ENCODE data around the gene SAXO1. TPM values are rescaled to one million over a fixed set of nuclear protein-coding genes. Genes with fewer than 3 reads are reported as not detected.

SAXO1 gene, protein sequence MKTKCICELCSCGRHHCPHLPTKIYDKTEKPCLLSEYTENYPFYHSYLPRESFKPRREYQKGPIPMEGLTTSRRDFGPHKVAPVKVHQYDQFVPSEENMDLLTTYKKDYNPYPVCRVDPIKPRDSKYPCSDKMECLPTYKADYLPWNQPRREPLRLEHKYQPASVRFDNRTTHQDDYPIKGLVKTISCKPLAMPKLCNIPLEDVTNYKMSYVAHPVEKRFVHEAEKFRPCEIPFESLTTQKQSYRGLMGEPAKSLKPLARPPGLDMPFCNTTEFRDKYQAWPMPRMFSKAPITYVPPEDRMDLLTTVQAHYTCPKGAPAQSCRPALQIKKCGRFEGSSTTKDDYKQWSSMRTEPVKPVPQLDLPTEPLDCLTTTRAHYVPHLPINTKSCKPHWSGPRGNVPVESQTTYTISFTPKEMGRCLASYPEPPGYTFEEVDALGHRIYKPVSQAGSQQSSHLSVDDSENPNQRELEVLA
- polyA plus RNA-seq (2011; rRNA removed), result 0.01 TPM in 1 of 2 replicates, not detected in the other
- polyA minus RNA-seq (2011; rRNA and poly(A)+ RNA removed), result 0.09 TPM in 1 of 2 replicates, not detected in the other

DNA sequence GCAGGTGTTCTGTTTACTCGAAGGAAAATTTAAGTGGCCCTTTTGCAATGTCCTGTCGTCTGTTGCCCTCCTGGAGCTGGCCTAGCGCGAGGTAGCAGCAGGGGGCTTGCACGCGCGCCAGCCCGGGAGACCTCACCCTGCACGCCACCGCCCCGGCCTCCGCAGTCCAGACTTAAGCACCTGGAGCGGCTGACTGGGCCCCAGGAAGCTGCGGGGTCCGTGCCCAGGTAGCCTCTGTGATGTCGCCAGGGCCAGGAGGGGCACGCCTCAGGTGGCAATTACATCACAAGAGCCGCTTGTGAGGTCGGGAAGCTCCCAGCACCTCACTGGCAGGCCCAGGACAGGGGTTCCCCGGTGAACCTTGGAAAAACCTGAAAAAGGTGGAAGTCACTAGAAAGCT lies at the start of gene SAXO1:
Gene SAXO1, minus strand, starts transcription at position 195 of the 400 bp plus-strand sequence. CDS start 301 bp downstream, outside the sequence.
- TF ChIP-seq, protein P1, sequence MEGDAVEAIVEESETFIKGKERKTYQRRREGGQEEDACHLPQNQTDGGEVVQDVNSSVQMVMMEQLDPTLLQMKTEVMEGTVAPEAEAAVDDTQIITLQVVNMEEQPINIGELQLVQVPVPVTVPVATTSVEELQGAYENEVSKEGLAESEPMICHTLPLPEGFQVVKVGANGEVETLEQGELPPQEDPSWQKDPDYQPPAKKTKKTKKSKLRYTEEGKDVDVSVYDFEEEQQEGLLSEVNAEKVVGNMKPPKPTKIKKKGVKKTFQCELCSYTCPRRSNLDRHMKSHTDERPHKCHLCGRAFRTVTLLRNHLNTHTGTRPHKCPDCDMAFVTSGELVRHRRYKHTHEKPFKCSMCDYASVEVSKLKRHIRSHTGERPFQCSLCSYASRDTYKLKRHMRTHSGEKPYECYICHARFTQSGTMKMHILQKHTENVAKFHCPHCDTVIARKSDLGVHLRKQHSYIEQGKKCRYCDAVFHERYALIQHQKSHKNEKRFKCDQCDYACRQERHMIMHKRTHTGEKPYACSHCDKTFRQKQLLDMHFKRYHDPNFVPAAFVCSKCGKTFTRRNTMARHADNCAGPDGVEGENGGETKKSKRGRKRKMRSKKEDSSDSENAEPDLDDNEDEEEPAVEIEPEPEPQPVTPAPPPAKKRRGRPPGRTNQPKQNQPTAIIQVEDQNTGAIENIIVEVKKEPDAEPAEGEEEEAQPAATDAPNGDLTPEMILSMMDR (IDR thresholded peaks at IDR 0.05; ENCODE audit: low read depth, low read length), result no peak
- H3K27ac ChIP-seq (ENCODE audit: low read depth, low read length), result no peak within 1 kb of the TSS
- H3K4me3 ChIP-seq (ENCODE audit: low read depth, low read length), result no peak within 1 kb of the TSS
- H3K9me3 ChIP-seq (ENCODE audit: control insufficient read depth, insufficient read depth, low read length), result no peaks in the 10 kb centered on the region
- no peak for DNase-seq (ENCODE audit: low read depth, low spot score)
- POLR2A ChIA-PET, result interaction anchor here (1.4 kb wide), 1 partner anchor 16 kb away, joined by 3 read pairs; the partner anchor contains the start of gene RRAGA
- H3K27me3 ChIP-seq (ENCODE audit: control insufficient read depth, insufficient read depth, low read length), result peaks cover 2% of the 10 kb centered on the region
- CTCF ChIA-PET, result interaction anchor here (0.5 to 2.0 kb wide), 3 partner anchors 432 to 1222 kb away, joined by 3 to 5 read pairs (median 4); no protein-coding TSS in a partner anchor

DNA sequence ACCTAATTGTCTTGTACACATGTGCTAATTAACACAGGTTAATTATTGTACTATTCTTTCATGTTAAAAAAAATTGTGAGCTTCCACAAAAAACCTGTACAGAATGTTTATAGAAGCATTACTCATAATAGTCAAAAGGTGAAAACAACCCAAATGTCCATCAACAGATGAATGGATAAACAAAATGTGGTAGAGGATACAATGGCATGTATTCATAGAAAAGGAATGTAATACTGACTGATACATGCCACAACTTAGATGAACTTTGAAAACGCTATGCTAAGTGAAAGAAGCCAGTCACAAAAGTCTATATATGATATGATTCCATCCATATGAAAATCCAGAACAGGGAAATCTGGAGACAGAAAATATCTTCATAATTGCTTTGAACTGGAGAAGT lies 41.8 kb upstream of the SAXO1 start:
- H3K27ac ChIP-seq (ENCODE audit: low read depth, low read length), result no peak overlapping the region
- no peaks in the 10 kb centered on the region for H3K27me3 ChIP-seq (ENCODE audit: control insufficient read depth, insufficient read depth, low read length)
- CTCF ChIA-PET, result interaction anchor here (1.0 to 1.2 kb wide), 2 partner anchors 99 to 389 kb away, joined by 3 read pairs; no protein-coding TSS in a partner anchor
- POLR2A ChIA-PET, result no interaction called here
- TF ChIP-seq, protein P1 (IDR thresholded peaks at IDR 0.05; ENCODE audit: low read depth, low read length), result no peak
- no peaks in the 10 kb centered on the region for H3K9me3 ChIP-seq (ENCODE audit: control insufficient read depth, insufficient read depth, low read length)
- no peak for DNase-seq (ENCODE audit: low read depth, low spot score)
- no peak overlapping the region for H3K4me3 ChIP-seq (ENCODE audit: low read depth, low read length)

DNA sequence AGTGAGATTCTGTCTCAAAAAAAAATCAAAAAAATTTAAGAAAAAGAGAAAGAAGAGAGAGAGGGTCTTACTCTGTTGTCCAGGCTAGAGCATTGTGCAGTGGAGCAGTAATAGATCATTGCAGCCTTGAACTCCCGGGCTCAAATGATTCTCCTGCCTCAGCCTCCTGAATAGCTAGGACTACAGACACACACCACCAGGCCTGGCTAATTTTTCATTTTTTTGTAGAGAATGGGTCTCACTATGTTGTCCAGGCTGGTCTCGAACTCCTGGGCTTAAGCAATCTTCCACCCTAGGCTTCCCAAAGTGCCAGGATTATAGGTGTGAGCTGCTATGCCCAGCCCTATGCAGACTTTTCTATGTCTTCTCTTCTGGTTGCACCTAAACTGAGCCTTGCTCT lies 41.2 kb upstream of the SAXO1 start:
- DNase-seq (ENCODE audit: low read depth, low spot score), result no peak
- CTCF ChIA-PET, result interaction anchor here (1.0 to 1.2 kb wide), 2 partner anchors 100 to 390 kb away, joined by 3 to 5 read pairs; no protein-coding TSS in a partner anchor
- Histone ChIP-seq H3K4me3 (ENCODE audit: low read depth, low read length) (no peak overlapping the region), H3K27ac (ENCODE audit: low read depth, low read length) (no peak overlapping the region), H3K9me3 (ENCODE audit: control insufficient read depth, insufficient read depth, low read length) (no peaks in the 10 kb centered on the region), H3K27me3 (ENCODE audit: control insufficient read depth, insufficient read depth, low read length) (no peaks in the 10 kb centered on the region)
- POLR2A ChIA-PET, result no interaction called here
- TF ChIP-seq, protein P1 (IDR thresholded peaks at IDR 0.05; ENCODE audit: low read depth, low read length), result no peak

DNA sequence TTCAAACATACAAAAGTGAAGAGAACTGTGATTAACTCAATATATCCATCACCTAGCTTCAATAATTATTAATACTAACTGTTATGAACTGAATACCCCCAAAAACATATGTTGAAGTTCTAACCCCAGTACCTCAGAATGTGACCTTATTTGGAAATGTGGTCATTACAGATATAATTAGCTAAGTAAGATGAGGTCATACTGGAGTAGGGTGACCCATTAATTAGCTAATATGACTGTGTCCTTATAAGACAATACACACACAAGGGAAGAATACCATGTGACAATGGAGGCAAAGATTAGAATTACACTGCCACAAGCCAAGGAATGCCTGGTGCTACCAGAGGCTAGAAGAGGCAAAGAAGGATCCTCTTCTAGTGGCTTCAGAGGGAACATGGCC lies 24.0 kb upstream of the SAXO1 start:
- Histone ChIP-seq H3K27ac (ENCODE audit: low read depth, low read length) (no peak overlapping the region), H3K4me3 (ENCODE audit: low read depth, low read length) (no peak overlapping the region), H3K27me3 (ENCODE audit: control insufficient read depth, insufficient read depth, low read length) (no peaks in the 10 kb centered on the region), H3K9me3 (ENCODE audit: control insufficient read depth, insufficient read depth, low read length) (no peaks in the 10 kb centered on the region)
- DNase-seq (ENCODE audit: low read depth, low spot score), result no peak
- ChIA-PET CTCF (interaction anchor here (1.1 kb wide), 1 partner anchor 117 kb away, joined by 3 read pairs; no protein-coding TSS in a partner anchor), POLR2A (no interaction called here)
- TF ChIP-seq, protein P1 (IDR thresholded peaks at IDR 0.05; ENCODE audit: low read depth, low read length), result no peak
